T-cell (primary cell): ENCODE measurements around the gene VAV2. TPM values are rescaled to one million over a fixed set of nuclear protein-coding genes. Genes with fewer than 3 reads are reported as not detected.

ENCODE experiments used
- ATAC-seq, 4 experiments: fragments of 200-7000 bp in 3 of 4; fragments of 150-1000 bp in 1 of 4; cut with Tn5 transposase; replicated peaks in 1 of 4; 1 replicate in 3 of 4; 2 replicates in 1 of 4; pipeline ENCODE4 v1.10.0; 2021; ENCODE audit warnings: moderate library complexity in 3 of 4, mild to moderate bottlenecking in 2 of 4, moderate number of reproducible peaks in 1 of 4
- CTCF ChIA-PET, 2 donors: fragments of 300-600 bp; sonication (Branson Sonifier 250); formaldehyde crosslinking; loops; one replicate each; lab custom pipeline; 2022; ENCODE audit warnings: antibody characterized with exemption in 2 of 2; lab: Charles Lee
- POLR2A ChIA-PET, 2 donors: fragments of 300-600 bp; sonication (Branson Sonifier 250); formaldehyde crosslinking; loops; one replicate each; lab custom pipeline; 2022; ENCODE audit warnings: antibody characterized with exemption in 2 of 2; lab: Charles Lee
- DNase-seq, 35 experiments: peaks; one replicate each; pipeline versions ENCODE4 v3.0.0 to v3.0.0-alpha.2; 2013 to 2023
- H3K27ac ChIP-seq: one replicate; pipeline ENCODE4 v1.5.1; 2013; ENCODE audit warnings: low read length
- H3K27me3 ChIP-seq, 2 experiments: replicated peaks in 1 of 2; 1 replicate in 1 of 2; 2 replicates in 1 of 2; pipeline versions ENCODE4 v1.6.1 to v1.7.0; 2013; ENCODE audit warnings: low read length in 1 of 2, mixed read lengths in 1 of 2; ENCODE audit not compliant: control insufficient read depth in 2 of 2, insufficient read depth in 2 of 2; ENCODE audit errors: extremely low read depth in 1 of 2
- H3K36me3 ChIP-seq, 2 donors: 1 replicate in 1 of 2; 2 replicates in 1 of 2; pipeline versions ENCODE4 v1.6.1 to v1.7.0; 2013; ENCODE audit warnings: low read length in 1 of 2; ENCODE audit not compliant: control insufficient read depth in 2 of 2, insufficient read depth in 1 of 2; ENCODE audit errors: extremely low read depth in 1 of 2
- H3K4me1 ChIP-seq, 2 experiments: 1 replicate in 1 of 2; 2 replicates in 1 of 2; pipeline versions ENCODE4 v1.6.1 to v1.7.0; 2013; ENCODE audit warnings: low read length in 2 of 2, mixed read lengths in 1 of 2; ENCODE audit not compliant: insufficient read depth in 2 of 2, control insufficient read depth in 1 of 2; ENCODE audit errors: extremely low read depth in 1 of 2
- H3K4me3 ChIP-seq, 2 donors: 1 replicate in 1 of 2; 2 replicates in 1 of 2; pipeline versions ENCODE4 v1.5.1 to v1.7.0; 2013; ENCODE audit warnings: mild to moderate bottlenecking in 2 of 2, low read length in 1 of 2, moderate library complexity in 1 of 2; ENCODE audit not compliant: control insufficient read depth in 1 of 2; ENCODE audit errors: extremely low read depth in 1 of 2
- H3K9me3 ChIP-seq: 2 replicates; pipeline ENCODE4 v1.7.0; 2013
- H3K27ac Mint-ChIP-seq, 2 donors: one replicate each; pipeline ENCODE4 v1.8.0; 2020 to 2021; ENCODE audit warnings: mild to moderate bottlenecking in 2 of 2, mixed read lengths in 2 of 2
- H3K27me3 Mint-ChIP-seq, 2 donors: one replicate each; pipeline ENCODE4 v1.8.0; 2021 to 2022; ENCODE audit warnings: mixed read lengths in 2 of 2
- H3K36me3 Mint-ChIP-seq: one replicate; pipeline ENCODE4 v1.8.0; 2021; ENCODE audit warnings: mixed read lengths
- H3K4me1 Mint-ChIP-seq, 3 donors: one replicate each; pipeline ENCODE4 v1.8.0; 2020 to 2022; ENCODE audit warnings: mixed read lengths in 3 of 3, mild to moderate bottlenecking in 1 of 3
- H3K4me3 Mint-ChIP-seq, 3 donors: one replicate each; pipeline ENCODE4 v1.8.0; 2020 to 2022; ENCODE audit warnings: mild to moderate bottlenecking in 3 of 3, mixed read lengths in 3 of 3, moderate library complexity in 3 of 3
- H3K9me3 Mint-ChIP-seq, 3 donors: one replicate each; pipeline ENCODE4 v1.8.0; 2020 to 2022; ENCODE audit warnings: mixed read lengths in 3 of 3
- WGBS: methylation state at CpG from one replicate; pipeline ENCODE4 v1.1.5; 2013; ENCODE audit warnings: missing lambda C conversion rate; ENCODE audit not compliant: insufficient coverage; 5-methylcytosine and 5-hydroxymethylcytosine counted together
- total RNA-seq, 35 experiments: library from RNA in 6 of 35; stranded (reverse) in 6 of 35; fragments of 120-200 nt in 1 of 35; gene quantifications; one replicate each; pipeline versions ENCODE4 v1.2.1 to v1.2.4 and lab custom pipeline; 2013 to 2026

The VAV2 gene
- total RNA-seq, 5 donors from 2014 or later (not counting 1 experiment from before 2014, with no cell fraction given) = 1.2 to 7.5 (median 4.9) TPM

GRCh38 chr9:133837627-133838597 lies 154.2 kb downstream of the VAV2 start:
- no peaks in the 10 kb centered on the region for H3K27me3 Mint-ChIP-seq
- Histone ChIP-seq H3K9me3 (no peaks in the 10 kb centered on the region), H3K4me3 (no peak overlapping the region), H3K4me1 (no peaks in the 10 kb centered on the region), H3K27me3 (no peaks in the 10 kb centered on the region), H3K27ac (no peak overlapping the region), H3K36me3 (no peaks in the 10 kb centered on the region)
- 100% methylated on average over 1 of the region's 13 CpGs for WGBS
- no peak overlapping the region for H3K27ac Mint-ChIP-seq
- POLR2A ChIA-PET = no interaction called here
- CTCF ChIA-PET = no interaction called here
- H3K9me3 Mint-ChIP-seq = no peaks in the 10 kb centered on the region
- H3K36me3 Mint-ChIP-seq = no peaks in the 10 kb centered on the region
- no peak for ATAC-seq
- no peak for DNase-seq
- no peak overlapping the region for H3K4me3 Mint-ChIP-seq
- H3K4me1 Mint-ChIP-seq = no peaks in the 10 kb centered on the region

- Mint-ChIP-seq H3K27ac (no peak overlapping the region), H3K4me1 (no peaks in the 10 kb centered on the region), H3K27me3 (no peaks in the 10 kb centered on the region), H3K9me3 (no peaks in the 10 kb centered on the region), H3K4me3 (no peak overlapping the region), H3K36me3 (no peaks in the 10 kb centered on the region)
- Histone ChIP-seq H3K4me1 (no peaks in the 10 kb centered on the region), H3K27ac (no peak overlapping the region), H3K27me3 (no peaks in the 10 kb centered on the region), H3K36me3 (no peaks in the 10 kb centered on the region), H3K4me3 (no peak overlapping the region), H3K9me3 (no peaks in the 10 kb centered on the region)
- DNase-seq = no peak
- ATAC-seq = no peak
- ChIA-PET CTCF (no interaction called here), POLR2A (no interaction called here)
- 93% methylated on average over 5 of the region's 5 CpGs for WGBS
These were observed 155.3 kb downstream of the VAV2 start for GRCh38 chr9:133836818-133837217.

GRCh38 chr9:133836001-133836758 lies 155.9 kb downstream of the VAV2 start:
- no peak for ATAC-seq
- DNase-seq = no peak
- Mint-ChIP-seq H3K36me3 (no peaks in the 10 kb centered on the region), H3K4me3 (no peak overlapping the region), H3K4me1 (no peaks in the 10 kb centered on the region), H3K27ac (no peak overlapping the region), H3K27me3 (no peaks in the 10 kb centered on the region), H3K9me3 (no peaks in the 10 kb centered on the region)
- Histone ChIP-seq H3K4me3 (no peak overlapping the region), H3K27me3 (no peaks in the 10 kb centered on the region), H3K27ac (no peak overlapping the region), H3K4me1 (no peaks in the 10 kb centered on the region), H3K9me3 (no peaks in the 10 kb centered on the region), H3K36me3 (no peaks in the 10 kb centered on the region)
- 83% methylated on average over 3 of the region's 17 CpGs for WGBS
- CTCF ChIA-PET = no interaction called here
- POLR2A ChIA-PET = no interaction called here

GRCh38 chr9:133835262-133835901 lies 156.7 kb downstream of the VAV2 start:
- Mint-ChIP-seq H3K27me3 (no peaks in the 10 kb centered on the region), H3K36me3 (no peaks in the 10 kb centered on the region), H3K4me1 (no peaks in the 10 kb centered on the region), H3K4me3 (no peak overlapping the region), H3K9me3 (no peaks in the 10 kb centered on the region), H3K27ac (no peak overlapping the region)
- Histone ChIP-seq H3K27ac (no peak overlapping the region), H3K9me3 (no peaks in the 10 kb centered on the region), H3K27me3 (no peaks in the 10 kb centered on the region), H3K4me3 (no peak overlapping the region), H3K4me1 (no peaks in the 10 kb centered on the region), H3K36me3 (no peaks in the 10 kb centered on the region)
- 93% methylated on average over 15 of the region's 22 CpGs for WGBS
- CTCF ChIA-PET = no interaction called here
- ATAC-seq (no peak), DNase-seq (no peak)
- POLR2A ChIA-PET = no interaction called here

GRCh38 chr9:133834080-133834976 lies 157.8 kb downstream of the VAV2 start:
- Mint-ChIP-seq H3K27me3 (no peaks in the 10 kb centered on the region), H3K36me3 (no peaks in the 10 kb centered on the region), H3K4me1 (no peaks in the 10 kb centered on the region), H3K27ac (no peak overlapping the region), H3K9me3 (no peaks in the 10 kb centered on the region), H3K4me3 (no peak overlapping the region)
- POLR2A ChIA-PET = no interaction called here
- CTCF ChIA-PET = no interaction called here
- no peak overlapping the region for H3K4me3 ChIP-seq
- DNase-seq (no peak), ATAC-seq (no peak)
- H3K27me3 ChIP-seq = no peaks in the 10 kb centered on the region
- no peaks in the 10 kb centered on the region for H3K4me1 ChIP-seq
- 90% methylated on average over 16 of the region's 29 CpGs for WGBS
- no peak overlapping the region for H3K27ac ChIP-seq
- H3K9me3 ChIP-seq = no peaks in the 10 kb centered on the region
- H3K36me3 ChIP-seq = no peaks in the 10 kb centered on the region
